Smooth muscle cell (in vitro differentiated cells): ENCODE measurements around the gene CDH1. TPM values are rescaled to one million over a fixed set of nuclear protein-coding genes. Genes with fewer than 3 reads are reported as not detected.

ENCODE experiments used
- DNase-seq: peaks from one replicate; lab custom pipeline; 2025; ENCODE audit not compliant: unreplicated experiment; lab: John Stamatoyannopoulos, UW
- H2AFZ ChIP-seq: fragments of 200-600 bp; sonication (generic); 2 replicates; pipeline ENCODE4 v1.6.0; 2016; ENCODE audit warnings: antibody characterized with exemption, low read depth, mild to moderate bottlenecking
- H3F3A ChIP-seq: fragments of 200-600 bp; sonication (generic); 2 replicates; pipeline ENCODE4 v1.6.0; 2017; ENCODE audit warnings: antibody characterized with exemption, low read depth
- H3K27ac ChIP-seq: fragments of 200-600 bp; sonication (generic); 2 replicates; pipeline ENCODE4 v1.5.1; 2016; ENCODE audit warnings: low read depth, mild to moderate bottlenecking
- H3K27me3 ChIP-seq: fragments of 200-600 bp; sonication (generic); 2 replicates; pipeline ENCODE4 v1.6.1; 2016; ENCODE audit warnings: low read depth, mild to moderate bottlenecking
- H3K36me3 ChIP-seq: fragments of 200-600 bp; sonication (generic); 2 replicates; pipeline ENCODE4 v1.5.1; 2016; ENCODE audit warnings: low read depth
- H3K4me1 ChIP-seq: fragments of 200-600 bp; sonication (generic); 2 replicates; pipeline ENCODE4 v1.5.1; 2016; ENCODE audit warnings: low read depth
- H3K4me2 ChIP-seq: fragments of 200-600 bp; sonication (generic); 2 replicates; pipeline ENCODE4 v1.6.0; 2016; ENCODE audit warnings: mild to moderate bottlenecking
- H3K4me3 ChIP-seq: fragments of 200-600 bp; sonication (generic); 2 replicates; pipeline ENCODE4 v1.5.1; 2016; ENCODE audit warnings: mild to moderate bottlenecking
- H3K79me2 ChIP-seq: fragments of 200-600 bp; sonication (generic); 2 replicates; pipeline ENCODE4 v1.6.0; 2016; ENCODE audit warnings: low read depth, mild to moderate bottlenecking
- H3K9ac ChIP-seq: fragments of 200-600 bp; sonication (generic); 2 replicates; pipeline ENCODE4 v1.6.0; 2016; ENCODE audit warnings: low read depth
- H3K9me3 ChIP-seq: fragments of 200-600 bp; sonication (generic); replicated peaks from 2 replicates; pipeline ENCODE4 v1.5.1; 2016; ENCODE audit warnings: low read depth
- H4K20me1 ChIP-seq: fragments of 200-600 bp; sonication (generic); 2 replicates; pipeline ENCODE4 v1.6.0; 2016; ENCODE audit warnings: low read depth
- CTCF ChIP-seq: fragments of 200-600 bp; sonication (generic); IDR thresholded peaks from 2 replicates; pipeline ENCODE4 v1.5.1; 2017; ENCODE audit warnings: borderline replicate concordance, mild to moderate bottlenecking, antibody characterized with exemption; ENCODE audit not compliant: insufficient read depth, poor library complexity, severe bottlenecking
- WGBS: methylation state at CpG from one replicate; pipeline ENCODE4 v1.1.7; 2016; ENCODE audit warnings: low lambda C conversion rate; 5-methylcytosine and 5-hydroxymethylcytosine counted together
- polyA plus RNA-seq: library from polyadenylated mRNA; unstranded; fragments of >200 nt; fragmentation: Nextera tagmentation; extraction: Ambion mirVana; gene quantifications from 2 replicates; pipeline ENCODE4 v1.2.1, GENCODE V29; 2016
- total RNA-seq: library from RNA; depleted of rRNA; stranded (reverse); fragments of >200 nt; gene quantifications from 2 replicates; pipeline ENCODE4 v1.2.3, GENCODE V29; 2014

CDH1 gene
- total and polyA plus RNA-seq, 2 experiments from 2014 or later, result 4.7 to 45.8 TPM

DNA sequence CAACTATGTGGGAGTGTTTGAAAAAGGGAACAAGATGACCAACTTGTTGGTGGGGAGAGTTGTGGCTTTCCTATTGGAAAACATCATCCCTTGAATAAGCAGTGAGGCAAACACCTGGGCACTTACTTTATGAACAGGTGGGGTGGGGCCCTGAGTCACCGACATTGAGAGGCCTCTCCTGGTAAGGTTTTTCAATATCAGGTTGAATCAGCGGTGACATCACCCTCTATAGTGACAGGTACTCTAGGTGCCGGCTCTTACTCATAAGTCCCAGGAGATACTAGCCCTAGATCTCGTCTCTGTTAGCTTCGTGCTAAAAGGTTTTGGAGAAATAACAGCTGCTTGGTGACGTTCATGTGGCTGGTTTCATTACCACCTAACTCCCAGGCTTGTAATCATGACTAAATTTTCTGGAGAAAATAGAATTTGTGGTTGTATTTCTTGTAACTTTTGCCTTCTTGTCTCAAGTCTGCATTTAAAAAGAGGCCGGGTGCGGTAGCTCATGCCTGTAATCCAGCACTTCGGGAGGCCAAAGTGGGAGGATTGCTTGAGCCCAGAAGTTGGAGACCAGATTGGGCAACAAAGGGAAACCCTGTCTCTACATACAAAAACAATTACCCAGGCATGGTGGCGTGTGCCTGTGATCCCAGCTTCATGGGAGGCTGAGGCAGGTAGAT lies 19.3 kb downstream of the CDH1 start:
- Histone ChIP-seq H3K4me1 (no peaks in the 10 kb centered on the region), H3K79me2 (no peaks in the 10 kb centered on the region)

DNA sequence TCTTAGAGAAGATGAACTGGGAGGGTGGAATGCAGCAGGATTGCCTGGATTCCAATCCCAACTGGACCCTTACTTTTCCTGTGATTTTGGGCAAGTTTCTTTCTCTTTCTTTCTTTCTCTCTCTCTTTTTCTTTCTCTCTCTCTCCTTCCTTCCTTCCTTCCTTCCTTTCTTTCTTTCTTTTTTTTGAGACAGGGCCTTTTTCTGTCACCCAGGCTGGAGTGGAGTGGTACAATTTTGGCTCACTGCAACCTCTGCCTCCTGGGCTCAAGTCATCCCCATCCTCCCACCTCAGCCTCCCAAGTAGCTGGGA lies 20.5 kb downstream of the CDH1 start:
- Histone ChIP-seq H3K9me3 (no peaks in the 10 kb centered on the region), H3K4me2 (no peak overlapping the region), H3K4me1 (no peaks in the 10 kb centered on the region), H2AFZ (no peak overlapping the region), H3K9ac (no peak overlapping the region), H3K27ac (peak overlapping the region; percentile 94), H3K27me3 (no peaks in the 10 kb centered on the region), H3K4me3 (no peak overlapping the region), H4K20me1 (no peaks in the 10 kb centered on the region), H3F3A (no peaks in the 10 kb centered on the region), H3K36me3 (no peaks in the 10 kb centered on the region), H3K79me2 (no peaks in the 10 kb centered on the region)
- no peak for TF ChIP-seq CTCF
- no peak for DNase-seq

More for the DNA sequence above, 19.3 kb downstream of the CDH1 start:
- no peak for DNase-seq
- H3F3A ChIP-seq, result no peaks in the 10 kb centered on the region
- H3K9ac ChIP-seq, result peak overlapping the region; percentile 69
- H2AFZ ChIP-seq, result no peak overlapping the region
- no peaks in the 10 kb centered on the region for H4K20me1 ChIP-seq
- H3K27ac ChIP-seq, result peak overlapping the region; percentile 94
- H3K9me3 ChIP-seq, result no peaks in the 10 kb centered on the region
- H3K4me3 ChIP-seq, result no peak overlapping the region
- no peak for TF ChIP-seq CTCF
- WGBS, result 67% methylated on average over 10 of the region's 10 CpGs
- H3K4me2 ChIP-seq, result no peak overlapping the region
- no peaks in the 10 kb centered on the region for H3K27me3 ChIP-seq
- no peaks in the 10 kb centered on the region for H3K36me3 ChIP-seq

DNA sequence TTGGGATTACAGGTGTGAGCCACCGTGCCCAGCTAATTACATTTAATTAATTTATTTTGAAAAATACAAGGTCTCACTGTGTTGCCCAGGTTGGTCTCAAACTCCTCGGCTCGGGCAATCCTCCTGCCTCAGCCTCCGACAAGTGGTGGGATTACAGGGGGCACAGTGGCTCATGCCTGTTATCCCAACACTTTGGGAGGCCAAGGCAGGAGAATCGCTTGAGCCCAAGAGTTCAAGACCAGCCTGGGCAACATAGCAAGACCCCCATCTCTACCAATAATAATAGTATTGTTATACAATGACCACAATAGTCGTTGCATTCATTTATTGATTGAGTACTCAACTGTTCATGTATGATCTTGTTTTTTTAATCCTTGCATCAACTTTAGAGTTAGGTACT lies 22.0 kb downstream of the CDH1 start:
- Histone ChIP-seq H3K79me2 (no peaks in the 10 kb centered on the region), H3K4me2 (no peak overlapping the region), H3K4me3 (no peak overlapping the region), H2AFZ (no peak overlapping the region), H3K4me1 (no peaks in the 10 kb centered on the region), H3K27me3 (no peaks in the 10 kb centered on the region), H4K20me1 (no peaks in the 10 kb centered on the region), H3K27ac (no peak overlapping the region), H3F3A (no peaks in the 10 kb centered on the region), H3K36me3 (no peaks in the 10 kb centered on the region), H3K9ac (no peak overlapping the region), H3K9me3 (no peaks in the 10 kb centered on the region)
- WGBS, result 96% methylated on average over 6 of the region's 6 CpGs
- no peak for DNase-seq
- TF ChIP-seq CTCF, result no peak

- Histone ChIP-seq H3K4me1 (no peaks in the 10 kb centered on the region), H2AFZ (no peak overlapping the region), H3F3A (no peaks in the 10 kb centered on the region), H3K27me3 (no peaks in the 10 kb centered on the region), H3K4me2 (no peak overlapping the region), H3K36me3 (no peaks in the 10 kb centered on the region), H3K9me3 (no peaks in the 10 kb centered on the region), H3K4me3 (no peak overlapping the region), H3K79me2 (no peaks in the 10 kb centered on the region), H4K20me1 (no peaks in the 10 kb centered on the region), H3K27ac (peak overlapping the region; percentile 75), H3K9ac (peak overlapping the region; percentile 53)
- DNase-seq, result no peak
- no peak for TF ChIP-seq CTCF
- 59% methylated on average over 8 of the region's 8 CpGs for WGBS
These were observed 23.7 kb downstream of the CDH1 start for GRCh38 chr16:68760671-68761275.
